Epithelial cell of esophagus (primary cell): Measurements from ENCODE around the gene SNCB.

ENCODE experiments used
- DNase-seq: peaks from one replicate; pipeline ENCODE4 v3.0.0; 2010; ENCODE audit warnings: low read depth
- H3K4me3 ChIP-seq: 2 replicates; pipeline ENCODE4 v1.5.1; 2011; ENCODE audit warnings: mild to moderate bottlenecking, low read length, control low read depth
- TF ChIP-seq, protein P1 (sequence below): IDR thresholded peaks from 2 replicates; pipeline ENCODE4 v1.5.1; 2011; ENCODE audit warnings: low read depth, mild to moderate bottlenecking, low read length, control low read depth, inconsistent platforms; ENCODE audit not compliant: insufficient read depth; ENCODE audit errors: missing control alignments

Gene SNCB

DNA sequence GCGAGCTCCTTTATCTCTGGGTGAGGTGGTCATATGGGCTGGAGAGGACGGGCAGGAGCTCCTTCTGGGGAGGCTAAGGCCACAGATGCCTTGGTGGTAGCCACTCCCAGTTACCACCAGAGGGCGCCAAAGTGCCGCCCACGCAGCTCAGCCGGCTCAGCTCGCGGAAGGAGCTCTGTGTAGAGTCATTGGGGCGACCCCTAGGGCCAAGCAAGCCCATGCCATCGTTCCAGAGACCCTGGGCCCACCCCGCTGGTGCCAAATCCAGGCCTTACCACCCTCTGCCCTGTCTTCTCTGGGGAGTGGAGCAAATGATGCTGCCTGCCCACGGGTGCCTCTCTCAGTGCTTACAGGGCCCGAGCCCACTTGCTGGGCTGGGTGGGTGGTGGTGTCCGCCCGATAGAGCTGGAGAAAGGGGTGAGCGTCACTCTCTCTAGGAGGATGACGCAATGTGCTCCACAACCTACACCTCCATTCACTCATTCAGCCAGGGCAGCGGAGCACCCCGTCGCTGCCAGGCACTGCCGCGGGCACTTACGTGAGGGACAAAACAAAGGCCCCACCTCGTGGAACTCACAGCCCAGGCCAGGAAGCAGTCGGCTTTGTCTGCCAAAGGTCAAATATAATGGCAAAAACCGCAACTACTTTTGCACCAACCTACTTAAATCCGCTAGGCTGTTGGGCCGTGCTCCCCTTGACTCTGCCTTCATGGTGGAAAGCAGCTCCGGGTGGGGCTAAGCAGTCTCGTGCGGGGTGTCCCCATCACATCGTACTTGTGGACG, 30.7 kb upstream of the SNCB start:
- no peak overlapping the region for H3K4me3 ChIP-seq
- TF ChIP-seq, protein P1, sequence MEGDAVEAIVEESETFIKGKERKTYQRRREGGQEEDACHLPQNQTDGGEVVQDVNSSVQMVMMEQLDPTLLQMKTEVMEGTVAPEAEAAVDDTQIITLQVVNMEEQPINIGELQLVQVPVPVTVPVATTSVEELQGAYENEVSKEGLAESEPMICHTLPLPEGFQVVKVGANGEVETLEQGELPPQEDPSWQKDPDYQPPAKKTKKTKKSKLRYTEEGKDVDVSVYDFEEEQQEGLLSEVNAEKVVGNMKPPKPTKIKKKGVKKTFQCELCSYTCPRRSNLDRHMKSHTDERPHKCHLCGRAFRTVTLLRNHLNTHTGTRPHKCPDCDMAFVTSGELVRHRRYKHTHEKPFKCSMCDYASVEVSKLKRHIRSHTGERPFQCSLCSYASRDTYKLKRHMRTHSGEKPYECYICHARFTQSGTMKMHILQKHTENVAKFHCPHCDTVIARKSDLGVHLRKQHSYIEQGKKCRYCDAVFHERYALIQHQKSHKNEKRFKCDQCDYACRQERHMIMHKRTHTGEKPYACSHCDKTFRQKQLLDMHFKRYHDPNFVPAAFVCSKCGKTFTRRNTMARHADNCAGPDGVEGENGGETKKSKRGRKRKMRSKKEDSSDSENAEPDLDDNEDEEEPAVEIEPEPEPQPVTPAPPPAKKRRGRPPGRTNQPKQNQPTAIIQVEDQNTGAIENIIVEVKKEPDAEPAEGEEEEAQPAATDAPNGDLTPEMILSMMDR: peak; percentile 91
- DNase-seq: peak; percentile 75

DNA sequence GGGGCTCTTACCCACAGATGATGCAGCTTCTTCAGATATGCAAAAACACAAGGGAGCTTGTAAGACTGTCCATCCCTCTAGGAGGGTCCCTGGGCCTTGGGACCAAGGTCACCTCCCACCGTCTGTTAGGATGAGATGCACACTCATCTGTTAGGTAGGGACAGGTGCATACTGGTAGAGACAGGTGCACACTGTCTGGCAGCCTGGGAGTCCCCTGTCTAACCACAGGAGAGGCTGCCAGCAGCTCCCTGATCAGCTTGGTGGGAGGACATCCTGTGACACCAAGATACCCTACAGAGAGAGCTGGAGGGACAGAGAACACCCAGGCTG, 30.2 kb upstream of the SNCB start:
- TF ChIP-seq, protein P1: no peak
- DNase-seq: no peak
- no peak overlapping the region for H3K4me3 ChIP-seq

DNA sequence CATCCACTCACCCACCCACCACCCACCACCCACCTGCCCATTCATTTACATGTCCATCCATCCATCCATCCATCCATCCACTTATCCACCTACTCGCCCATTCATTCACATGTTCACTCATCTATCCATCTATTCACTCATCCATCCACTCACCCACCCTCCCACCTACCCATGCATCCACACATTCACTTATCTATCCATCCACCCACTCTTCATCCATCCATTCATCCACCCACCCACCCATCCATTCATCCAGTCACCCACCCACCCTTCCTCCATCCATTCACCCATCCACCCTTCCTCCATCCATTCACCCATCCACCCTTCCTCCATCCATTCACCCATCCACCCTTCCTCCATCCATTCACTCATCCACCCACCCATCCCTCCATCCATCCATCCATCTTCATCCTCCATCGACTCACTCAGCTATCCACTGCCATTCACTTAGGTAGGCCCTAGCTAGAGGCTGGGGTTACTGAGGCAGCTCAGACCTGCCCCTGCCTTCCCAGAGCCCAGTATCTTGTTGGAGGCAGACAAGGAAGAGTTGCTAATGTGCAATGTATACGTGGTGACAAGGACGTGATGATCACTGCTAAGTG, 29.6 kb upstream of the SNCB start:
- TF ChIP-seq, protein P1: no peak
- no peak overlapping the region for H3K4me3 ChIP-seq
- no peak for DNase-seq

DNA sequence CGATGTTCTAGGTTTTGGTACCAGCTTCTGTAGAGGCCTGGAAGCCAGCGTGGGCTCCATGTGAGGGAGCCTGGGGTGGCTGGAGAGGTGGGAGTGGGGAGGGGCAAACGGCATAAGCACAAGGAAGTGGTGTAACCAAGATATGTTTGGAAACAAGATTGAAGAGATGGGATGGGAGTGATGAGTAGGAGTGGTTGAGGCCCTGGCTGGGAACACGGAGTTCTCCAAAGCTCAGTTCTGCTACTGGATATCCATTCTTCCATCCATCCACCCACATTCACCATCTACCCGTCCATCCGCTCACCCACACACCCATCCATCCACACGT, 29.1 kb upstream of the SNCB start:
- no peak for DNase-seq
- TF ChIP-seq, protein P1: no peak
- H3K4me3 ChIP-seq: no peak overlapping the region

DNA sequence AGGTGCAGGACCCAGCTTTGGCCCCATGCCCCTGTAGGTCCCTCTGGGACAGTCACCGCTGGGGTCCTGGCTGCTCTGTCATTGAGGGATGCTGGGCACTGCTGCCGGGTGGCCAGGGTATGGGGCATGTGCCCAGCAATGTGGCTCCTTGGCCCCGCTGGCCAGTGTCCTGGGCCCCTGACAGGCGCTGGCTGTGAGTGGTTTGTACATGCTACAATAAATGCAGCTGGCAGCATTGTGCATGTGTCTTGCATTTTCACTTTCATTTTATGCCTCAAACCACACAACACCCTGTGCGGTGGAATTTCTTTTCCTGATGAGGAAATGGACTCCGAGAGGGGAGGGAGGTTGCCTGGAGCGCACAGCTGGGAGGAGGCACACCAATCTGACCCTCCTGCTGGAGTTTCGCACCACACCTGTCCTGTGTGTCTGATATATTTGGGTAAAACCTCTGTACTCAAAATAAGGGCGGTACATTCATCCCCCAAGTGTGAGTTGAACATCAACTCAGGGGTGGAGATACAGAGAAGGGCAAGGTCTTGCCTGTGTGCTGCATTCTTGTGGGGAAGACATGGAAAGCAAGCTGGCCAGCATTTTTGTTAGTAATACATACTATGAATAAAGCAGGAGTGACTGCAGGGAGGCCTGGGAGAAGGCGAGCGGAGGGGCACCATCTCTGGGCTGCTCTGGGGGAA, 28.6 kb upstream of the SNCB start:
- no peak overlapping the region for H3K4me3 ChIP-seq
- TF ChIP-seq, protein P1: no peak

DNA sequence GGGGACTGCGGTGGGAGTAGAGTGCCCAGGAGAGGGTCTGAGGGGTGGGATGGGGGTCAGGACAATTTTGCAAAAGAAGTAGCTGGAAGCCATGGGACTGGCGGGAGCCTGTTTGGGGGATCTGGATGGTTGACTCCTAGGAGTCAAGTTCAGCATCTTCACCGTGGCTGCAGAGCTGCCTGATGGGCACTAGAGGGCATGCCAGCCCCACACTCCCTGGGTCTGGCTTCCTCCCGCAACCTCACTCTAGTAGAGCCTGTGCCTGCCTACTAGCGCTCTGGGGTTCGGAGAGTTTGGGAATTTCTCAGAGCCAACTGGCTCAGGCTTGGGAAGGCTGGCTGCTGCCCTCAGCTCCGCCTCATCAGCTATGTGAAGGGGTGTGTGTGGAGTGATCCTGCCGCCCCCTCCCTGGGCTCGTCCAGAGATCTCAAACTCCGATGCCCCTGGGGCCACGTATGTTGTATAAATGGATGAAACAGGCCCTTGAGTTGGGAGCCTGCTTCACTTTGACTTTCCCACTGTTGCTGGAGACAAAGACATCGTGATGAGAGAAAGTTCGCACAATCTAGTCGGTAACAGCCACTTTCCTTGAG, 27.8 kb upstream of the SNCB start:
- no peak overlapping the region for H3K4me3 ChIP-seq
- DNase-seq: peak; percentile 72
- TF ChIP-seq, protein P1: peak; percentile 93

More for the DNA sequence above, 28.6 kb upstream of the SNCB start:
- DNase-seq: no peak
